ENCODE measurements around the gene PLAAT4.
"Not testable (repeated sequence)": the region's sequence is repeated elsewhere in the genome, so short reads cannot be mapped to it uniquely, and the experiment has no call there.

Gene PLAAT4

DNA sequence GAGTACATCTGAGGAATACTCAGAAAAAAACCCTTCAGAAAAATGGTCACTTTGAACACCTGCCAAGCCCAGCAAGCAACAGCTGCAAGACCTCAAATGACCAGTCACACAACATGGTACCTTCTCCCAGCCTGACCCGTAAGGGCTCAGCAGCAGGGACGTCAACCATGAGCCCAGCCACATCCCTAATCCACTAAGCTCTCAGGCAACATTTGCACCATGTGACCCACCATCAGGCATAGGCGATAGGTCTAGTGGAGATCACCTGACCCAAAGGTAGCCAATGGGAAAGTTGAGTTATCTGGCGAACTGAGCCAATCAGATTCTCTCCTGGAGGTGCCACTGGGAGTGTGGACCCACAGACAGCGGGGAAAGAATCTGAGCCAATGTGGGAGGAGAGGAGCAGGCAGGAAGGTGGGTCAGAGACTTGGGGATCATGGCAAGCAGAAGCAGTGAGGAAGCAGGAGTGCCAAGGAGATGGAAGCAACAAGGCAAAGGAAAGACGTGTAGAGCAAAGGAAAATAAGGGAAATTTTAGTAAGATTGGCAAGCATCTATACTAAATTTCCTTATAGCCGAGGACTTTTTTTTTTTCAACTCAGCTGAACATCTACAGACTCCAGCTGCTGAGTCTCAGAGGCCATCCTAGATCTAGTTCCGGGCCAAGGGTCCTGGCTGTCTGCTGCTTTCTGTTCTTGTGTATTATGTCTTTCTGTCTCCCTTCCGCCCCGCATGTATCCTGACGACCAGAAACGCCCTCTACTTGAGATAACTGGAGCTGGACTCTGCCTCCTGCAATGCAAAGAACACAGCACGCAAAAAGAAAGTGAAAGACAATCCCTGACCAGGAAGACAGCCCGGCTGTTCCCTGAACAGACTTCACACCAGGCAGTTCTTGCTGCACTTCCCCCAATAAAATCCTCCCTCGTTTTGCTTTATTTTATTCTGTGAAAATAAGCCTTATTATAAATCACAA is 37.6 kb downstream of the PLAAT4 start:
- peak; percentile 30 for DNase-seq

DNA sequence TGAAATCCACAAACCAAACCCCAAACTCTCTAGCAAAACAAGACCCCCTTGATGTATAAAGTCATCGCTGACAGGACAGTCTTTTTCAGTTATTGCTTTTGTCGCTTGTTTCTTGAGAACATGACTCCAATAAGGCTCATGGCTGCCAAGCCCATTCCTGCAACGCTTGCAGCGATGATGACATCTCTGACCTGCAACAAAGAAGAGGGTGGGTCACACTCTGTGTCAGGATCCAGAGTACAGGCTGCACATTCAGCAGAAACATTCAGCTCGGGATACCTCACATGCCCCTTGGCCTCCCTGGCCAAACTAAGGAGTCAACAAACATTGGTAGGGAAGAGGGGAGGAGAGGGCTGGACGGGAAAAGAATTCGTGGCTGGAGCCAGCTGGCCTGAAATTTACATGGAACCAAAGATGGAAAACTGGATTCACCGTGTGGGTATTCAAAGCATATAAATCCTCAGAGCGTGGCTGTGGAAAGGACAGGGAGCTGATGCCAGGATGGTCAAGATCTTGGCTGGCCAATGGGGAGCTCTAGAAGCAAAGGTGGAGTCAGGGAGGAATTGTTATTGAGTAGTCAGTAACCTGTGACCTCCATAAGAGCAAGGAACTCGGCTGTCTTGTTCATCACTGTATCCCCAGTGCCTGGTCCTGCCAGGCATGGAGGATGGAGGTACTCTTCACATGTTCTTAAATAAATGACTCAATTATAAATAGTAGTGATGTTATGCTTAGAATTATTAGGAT is 38.4 kb downstream of the PLAAT4 start:
- DNase-seq, result no peak

DNA sequence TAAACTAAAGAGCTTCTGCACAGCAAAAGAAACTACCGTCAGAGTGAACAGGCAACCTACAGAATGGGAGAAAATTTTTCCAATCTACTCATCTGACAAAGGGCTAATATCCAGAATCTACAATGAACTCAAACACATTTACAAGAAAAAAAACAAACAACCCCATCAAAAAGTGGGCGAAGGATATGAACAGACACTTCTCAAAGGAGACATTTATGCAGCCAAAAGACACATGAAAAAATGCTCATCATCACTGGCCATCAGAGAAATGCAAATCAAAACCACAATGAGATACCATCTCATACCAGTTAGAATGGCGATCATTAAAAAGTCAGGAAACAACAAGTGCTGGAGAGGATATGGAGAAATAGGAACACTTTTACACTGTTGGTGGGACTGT is 42.3 kb downstream of the PLAAT4 start:
- DNase-seq, result not testable (repeated sequence)

DNA sequence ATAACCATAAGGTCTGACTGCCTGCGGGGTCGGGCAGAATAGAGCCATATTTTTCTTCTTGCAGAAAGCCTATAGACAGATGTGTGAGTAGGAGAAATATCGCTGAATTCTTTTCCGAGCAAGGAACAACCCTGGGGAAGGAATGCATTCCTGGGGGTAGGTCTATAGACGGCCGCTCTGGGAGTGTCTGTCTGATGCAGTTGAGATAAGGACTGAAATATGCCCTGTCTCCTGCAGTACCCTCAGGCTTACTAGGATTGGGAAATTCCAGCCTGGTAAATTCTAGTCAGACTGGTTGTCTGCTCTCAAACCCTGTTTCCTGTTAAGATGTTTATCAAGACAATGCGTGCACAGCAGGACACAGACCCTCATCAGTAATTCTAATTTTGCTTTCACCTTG is 44.6 kb downstream of the PLAAT4 start:
- not testable (repeated sequence) for DNase-seq

DNA sequence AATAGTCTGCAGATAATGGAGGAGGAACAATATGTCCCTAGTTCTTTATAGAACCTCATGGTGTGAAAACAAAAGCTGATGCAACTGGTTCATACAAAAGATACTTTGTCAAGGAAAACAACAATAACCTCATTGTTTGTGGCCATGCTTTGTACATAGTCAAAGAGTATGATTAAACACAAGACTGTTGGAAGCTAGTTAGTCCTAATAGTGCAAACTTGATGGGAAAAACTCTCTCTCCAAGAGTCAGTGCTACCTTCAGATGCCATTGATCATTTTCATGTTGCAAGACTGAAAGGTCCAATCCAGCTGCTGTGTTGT is 46.7 kb downstream of the PLAAT4 start:
- no peak for DNase-seq

DNA sequence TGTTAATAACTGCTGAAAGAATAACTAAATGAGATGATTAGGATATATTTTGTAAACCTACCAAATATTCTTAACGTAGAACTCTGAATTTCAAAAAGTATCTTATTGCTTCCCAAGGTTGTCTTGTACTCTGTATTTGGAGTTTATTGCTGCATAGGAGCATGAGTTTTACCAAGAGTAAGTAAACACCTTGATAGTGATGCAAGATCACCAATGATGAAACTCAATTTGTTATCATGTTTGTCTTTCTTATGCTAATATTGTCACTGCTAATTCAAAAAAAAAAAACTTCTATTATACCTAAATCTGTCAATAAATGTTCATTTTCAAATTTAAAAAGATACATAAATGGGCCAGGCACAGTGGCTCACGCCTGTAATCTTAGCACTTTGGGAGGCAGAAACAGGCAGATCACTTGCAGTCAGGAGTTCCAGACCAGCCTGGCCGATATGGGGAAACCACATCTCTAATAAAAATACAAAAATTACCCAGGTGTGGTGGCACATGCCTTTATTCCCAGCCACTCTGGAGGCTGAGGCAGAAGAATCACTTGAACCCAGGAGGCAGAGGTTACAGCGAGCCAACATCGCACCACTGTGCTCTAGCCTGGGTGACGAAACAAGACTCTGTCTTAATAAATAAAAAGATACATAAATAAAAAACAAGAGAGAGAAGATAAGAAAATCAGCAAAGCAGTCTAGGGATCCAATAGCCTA is 50.0 kb downstream of the PLAAT4 start:
- DNase-seq, result no peak

DNA sequence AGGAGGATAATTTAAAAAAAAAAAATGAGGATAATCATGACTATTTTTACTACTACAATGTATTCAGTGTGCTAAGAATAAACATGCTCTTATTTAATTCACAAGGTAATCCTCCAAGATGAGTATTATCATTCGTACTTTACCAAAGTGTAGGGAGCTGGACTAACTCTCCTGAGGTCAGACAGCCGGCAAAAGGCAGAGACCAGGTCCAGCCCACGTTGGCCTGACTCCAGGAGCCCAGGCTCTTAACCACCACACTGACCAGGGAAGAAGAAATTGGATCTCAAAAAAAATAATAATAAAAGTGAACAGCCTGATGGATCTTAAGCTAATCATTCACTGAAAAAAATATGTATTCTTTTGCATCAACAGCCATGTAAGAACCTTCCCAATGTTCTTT is 52.4 kb downstream of the PLAAT4 start:
- DNase-seq, result no peak

DNA sequence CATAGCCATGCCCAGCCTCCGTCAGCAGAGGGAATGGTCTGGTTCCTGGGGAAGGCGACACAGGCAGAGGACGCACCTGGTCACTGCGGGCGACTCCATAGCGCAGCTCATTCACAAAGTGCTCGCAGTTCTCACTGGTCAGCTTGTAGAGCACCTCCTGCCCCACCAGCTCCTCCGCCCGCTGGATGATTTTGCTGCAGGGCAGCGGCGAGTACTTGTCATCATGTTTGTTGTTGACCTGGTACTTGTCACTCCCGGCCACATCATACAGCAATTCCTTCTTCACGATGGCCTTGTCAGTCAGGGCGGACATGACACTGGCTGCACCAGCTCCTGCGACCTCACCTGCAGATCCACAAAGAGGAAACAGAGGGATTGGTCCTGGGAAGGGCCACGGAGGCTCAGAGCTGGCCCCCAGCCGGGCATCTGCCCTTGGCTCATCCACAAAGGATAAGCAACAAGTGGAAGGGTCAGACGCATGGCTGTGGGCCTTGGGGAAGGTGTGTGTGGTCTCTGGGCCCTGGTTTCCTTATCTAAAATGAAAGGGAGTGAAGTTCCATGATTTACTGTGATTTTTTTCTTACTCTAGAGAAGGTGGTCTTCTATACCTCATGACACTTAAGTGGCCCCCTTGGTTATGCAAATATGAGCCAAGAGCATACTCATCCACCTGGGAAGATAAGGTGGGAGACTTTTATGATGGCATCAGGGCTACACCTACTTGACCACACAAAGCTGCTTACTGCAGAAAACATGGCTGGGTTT is 53.6 kb downstream of the PLAAT4 start:
- no peak for DNase-seq

DNA sequence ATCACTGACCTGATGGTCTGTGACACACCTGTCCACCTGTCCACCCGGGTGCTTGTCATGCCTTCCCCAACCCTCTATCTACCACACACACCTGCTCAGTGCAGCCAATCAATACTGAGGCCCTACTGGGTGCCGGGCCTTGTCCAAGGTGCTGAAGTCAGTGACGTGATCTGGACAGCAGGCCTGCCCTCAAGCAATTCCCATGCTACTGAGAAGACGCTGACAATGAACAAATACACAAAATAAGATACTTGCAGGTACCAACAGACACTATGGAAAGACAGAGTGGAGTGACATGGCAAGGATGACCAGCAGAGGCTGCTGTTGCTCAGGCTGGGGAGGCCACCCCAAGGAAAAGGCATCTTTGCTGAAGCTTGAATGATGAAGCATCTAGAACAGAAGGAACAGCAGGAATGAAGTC is 56.4 kb downstream of the PLAAT4 start:
- DNase-seq, result peak; percentile 21

DNA sequence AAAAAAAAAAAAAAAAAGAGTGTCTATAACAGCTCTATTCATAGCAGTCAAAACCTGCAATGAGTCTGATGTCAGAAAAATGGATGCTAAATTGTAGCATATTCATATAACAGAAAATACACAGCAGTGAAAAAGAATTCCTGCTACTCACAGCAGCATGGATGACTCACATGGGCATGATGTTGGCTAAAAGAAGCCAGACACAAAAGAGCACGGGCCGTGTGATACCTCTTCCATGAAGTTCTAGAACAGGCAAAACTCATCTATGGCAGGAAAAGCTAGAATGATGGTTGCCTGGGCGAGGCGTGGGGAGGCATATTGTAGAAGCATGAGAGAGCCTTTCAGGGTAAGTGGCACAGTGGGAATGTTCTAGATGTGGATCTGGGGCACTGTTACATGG is 58.7 kb downstream of the PLAAT4 start:
- no peak for DNase-seq

Data from NCI-H82 (cell line).